ENCODE data around the gene LAMA3. TPM values are rescaled to one million over a fixed set of nuclear protein-coding genes. Genes with fewer than 3 reads are reported as not detected.

Gene LAMA3
- total and polyA plus RNA-seq, 12 donors = 1.6 to 10.2 (median 4.0) TPM

DNA sequence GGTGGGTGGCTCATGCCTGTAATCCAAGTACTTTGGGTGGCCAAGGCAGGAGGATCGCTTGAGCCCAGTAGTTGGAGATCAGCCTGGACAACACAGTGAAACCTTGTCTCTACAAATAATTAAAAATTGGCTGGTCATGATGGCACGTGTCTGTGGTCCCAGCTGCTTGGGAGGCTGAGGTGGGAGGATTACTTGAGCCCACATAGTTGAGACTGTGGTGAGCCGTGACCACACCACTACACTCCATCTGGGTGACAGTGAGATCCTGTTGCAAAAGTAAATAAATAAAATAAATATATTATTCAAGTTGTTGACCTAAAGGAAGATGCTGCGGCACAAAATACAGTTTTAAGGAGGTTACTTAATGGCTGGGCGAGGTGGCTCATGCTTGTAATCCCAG, 72.7 kb downstream of the LAMA3 start:
- intact Hi-C loops (cut with DNase I) = no loop called here
- H3K4me3 ChIP-seq = no peak overlapping the region
- no peaks in the 10 kb centered on the region for H3K4me1 ChIP-seq (replicated peaks in 1 of 2)
- WGBS, 4 donors = 87 to 96% (median 93%) methylated on average over 5 of the region's 5 CpGs
- TF ChIP-seq POLR2A (IDR thresholded peaks at IDR 0.05) = no peak
- TF ChIP-seq, protein P1, sequence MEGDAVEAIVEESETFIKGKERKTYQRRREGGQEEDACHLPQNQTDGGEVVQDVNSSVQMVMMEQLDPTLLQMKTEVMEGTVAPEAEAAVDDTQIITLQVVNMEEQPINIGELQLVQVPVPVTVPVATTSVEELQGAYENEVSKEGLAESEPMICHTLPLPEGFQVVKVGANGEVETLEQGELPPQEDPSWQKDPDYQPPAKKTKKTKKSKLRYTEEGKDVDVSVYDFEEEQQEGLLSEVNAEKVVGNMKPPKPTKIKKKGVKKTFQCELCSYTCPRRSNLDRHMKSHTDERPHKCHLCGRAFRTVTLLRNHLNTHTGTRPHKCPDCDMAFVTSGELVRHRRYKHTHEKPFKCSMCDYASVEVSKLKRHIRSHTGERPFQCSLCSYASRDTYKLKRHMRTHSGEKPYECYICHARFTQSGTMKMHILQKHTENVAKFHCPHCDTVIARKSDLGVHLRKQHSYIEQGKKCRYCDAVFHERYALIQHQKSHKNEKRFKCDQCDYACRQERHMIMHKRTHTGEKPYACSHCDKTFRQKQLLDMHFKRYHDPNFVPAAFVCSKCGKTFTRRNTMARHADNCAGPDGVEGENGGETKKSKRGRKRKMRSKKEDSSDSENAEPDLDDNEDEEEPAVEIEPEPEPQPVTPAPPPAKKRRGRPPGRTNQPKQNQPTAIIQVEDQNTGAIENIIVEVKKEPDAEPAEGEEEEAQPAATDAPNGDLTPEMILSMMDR (IDR thresholded peaks at IDR 0.05) = no peak
- no peak overlapping the region for H3K27ac ChIP-seq
- H3K36me3 ChIP-seq (replicated peaks in 1 of 2) = no peaks in the 10 kb centered on the region
- no peak for DNase-seq
- H3K27me3 ChIP-seq = no peaks in the 10 kb centered on the region
- H3K9me3 ChIP-seq (replicated peaks in 1 of 3) = peaks cover 0 to 4% (median 0%) of the 10 kb centered on the region in 3 donors

- no peaks in the 10 kb centered on the region for H3K27me3 ChIP-seq
- TF ChIP-seq POLR2A (IDR thresholded peaks at IDR 0.05) = no peak
- TF ChIP-seq, protein P1 (IDR thresholded peaks at IDR 0.05) = no peak
- no peaks in the 10 kb centered on the region for H3K4me1 ChIP-seq (replicated peaks in 1 of 2)
- WGBS, 4 donors = 87 to 96% (median 95%) methylated on average over 4 of the region's 4 CpGs
- no peak overlapping the region for H3K4me3 ChIP-seq
- peaks cover 0 to 4% (median 0%) of the 10 kb centered on the region in 3 donors for H3K9me3 ChIP-seq (replicated peaks in 1 of 3)
- DNase-seq = no peak
- H3K27ac ChIP-seq = no peak overlapping the region
- intact Hi-C loops (cut with DNase I) = no loop called here
- no peaks in the 10 kb centered on the region for H3K36me3 ChIP-seq (replicated peaks in 1 of 2)
Measured at GRCh38 chr18:23763343-23763742, 74.1 kb downstream of the LAMA3 start.

DNA sequence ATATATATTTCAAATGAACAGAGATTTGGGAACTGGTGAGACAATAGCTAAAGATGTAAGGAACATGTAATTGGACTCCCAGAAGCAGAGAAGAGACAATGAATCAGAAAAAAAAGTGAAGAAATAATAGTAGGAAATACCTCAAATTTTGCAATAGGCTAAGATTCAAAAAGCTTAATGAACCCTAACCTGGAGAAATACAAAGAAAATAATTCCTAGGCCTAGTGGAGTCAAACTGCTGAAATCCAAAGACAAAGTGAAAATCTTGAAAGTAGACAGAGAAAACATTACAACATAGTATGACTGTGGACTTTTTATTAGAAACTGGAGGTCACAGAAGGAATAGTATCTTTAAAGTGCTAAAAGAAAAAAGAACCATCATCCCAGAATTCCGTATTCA, 76.7 kb downstream of the LAMA3 start:
- H3K9me3 ChIP-seq (replicated peaks in 1 of 3) = peaks cover 0 to 4% (median 0%) of the 10 kb centered on the region in 3 donors
- TF ChIP-seq, protein P1 (IDR thresholded peaks at IDR 0.05) = no peak
- TF ChIP-seq POLR2A (IDR thresholded peaks at IDR 0.05) = no peak
- WGBS, 4 donors = 91 to 100% (median 94%) methylated on average over 1 of the region's 1 CpG
- intact Hi-C loops (cut with DNase I) = no loop called here
- no peaks in the 10 kb centered on the region for H3K27me3 ChIP-seq
- H3K27ac ChIP-seq = no peak overlapping the region
- H3K36me3 ChIP-seq (replicated peaks in 1 of 2) = no peaks in the 10 kb centered on the region
- H3K4me3 ChIP-seq = no peak overlapping the region
- no peaks in the 10 kb centered on the region for H3K4me1 ChIP-seq (replicated peaks in 1 of 2)
- DNase-seq = no peak

- no peaks in the 10 kb centered on the region for H3K36me3 ChIP-seq (replicated peaks in 1 of 2)
- WGBS, 4 donors = 82 to 88% (median 84%) methylated on average over 4 of the region's 4 CpGs
- H3K27me3 ChIP-seq = no peaks in the 10 kb centered on the region
- intact Hi-C loops (cut with DNase I) = no loop called here
- no peak for DNase-seq
- TF ChIP-seq, protein P1 (IDR thresholded peaks at IDR 0.05) = no peak
- TF ChIP-seq POLR2A (IDR thresholded peaks at IDR 0.05) = no peak
- no peaks in the 10 kb centered on the region for H3K4me1 ChIP-seq (replicated peaks in 1 of 2)
- H3K4me3 ChIP-seq = no peak overlapping the region
- no peak overlapping the region for H3K27ac ChIP-seq
- no peaks in the 10 kb centered on the region for H3K9me3 ChIP-seq (replicated peaks in 1 of 3)
Measured at GRCh38 chr18:23772327-23773024, 83.2 kb downstream of the LAMA3 start.

Measured in adrenal gland (tissue), 12 donors.